Kidney (tissue), 14 donors: ENCODE measurements around the gene KRT5. TPM values are rescaled to one million over a fixed set of nuclear protein-coding genes. Genes with fewer than 3 reads are reported as not detected.
A peak's percentile ranks its signal among the peaks of the same experiment; 100 is the strongest.

Experiments used
- DNase-seq, 5 donors: peaks; one replicate each; pipeline ENCODE4 v3.0.0-alpha.2; 2013 to 2020
- FAIRE-seq: peaks from 2 replicates; lab custom pipeline; 2012; peaks lifted over from hg19 to GRCh38; lab: Jason Lieb, UNC
- H3K27ac ChIP-seq, 2 donors: one replicate each; pipeline ENCODE4 v1.7.0; 2013; ENCODE audit warnings: low read depth in 2 of 2, low read length in 2 of 2, inconsistent platforms in 1 of 2
- H3K27me3 ChIP-seq: one replicate; pipeline ENCODE4 v1.7.1; 2013; ENCODE audit warnings: low read length, inconsistent platforms; ENCODE audit not compliant: control insufficient read depth, insufficient read depth
- H3K36me3 ChIP-seq, 3 donors: one replicate each; pipeline versions ENCODE4 v1.7.0 to v1.7.1; 2013; ENCODE audit warnings: low read length in 3 of 3, control low read depth in 1 of 3, inconsistent platforms in 1 of 3; ENCODE audit not compliant: insufficient read depth in 3 of 3, control insufficient read depth in 2 of 3
- H3K4me1 ChIP-seq, 3 donors: one replicate each; pipeline versions ENCODE4 v1.7.0 to v1.7.1; 2013; ENCODE audit warnings: low read length in 3 of 3, inconsistent platforms in 1 of 3, low read depth in 1 of 3; ENCODE audit not compliant: control insufficient read depth in 2 of 3, insufficient read depth in 2 of 3
- H3K4me3 ChIP-seq, 3 donors: one replicate each; pipeline versions ENCODE4 v1.7.0 to v1.8.1; 2013; ENCODE audit warnings: low read length in 3 of 3, control low read depth in 1 of 3, inconsistent platforms in 1 of 3
- H3K9ac ChIP-seq, 3 donors: one replicate each; pipeline versions ENCODE4 v1.7.0 to v1.7.1; 2013; ENCODE audit warnings: low read length in 3 of 3, control low read depth in 1 of 3, inconsistent platforms in 1 of 3
- H3K9me3 ChIP-seq, 3 donors: one replicate each; pipeline versions ENCODE4 v1.7.0 to v1.7.1; 2013; ENCODE audit warnings: low read length in 3 of 3, control low read depth in 1 of 3, inconsistent platforms in 1 of 3; ENCODE audit not compliant: control insufficient read depth in 2 of 3, insufficient read depth in 1 of 3
- intact Hi-C: fragments of 100-400 bp; cut with DNase I; formaldehyde crosslinking; loops from one replicate; pipeline ENCODE4 v1.11.1; 2022
- polyA plus RNA-seq: library from polyadenylated mRNA; stranded (reverse); fragments of 350-450 nt; fragmentation: Illumina TruSeq; extraction: RNeasy Lipid Tissue Mini Kit (QIAGEN cat#74804); gene quantifications from one replicate; pipeline ENCODE4 v1.2.3, GENCODE V29; 2014; ENCODE audit warnings: low read depth, low replicate concordance; ENCODE audit not compliant: insufficient read depth
- total RNA-seq: library from RNA; stranded (reverse); fragmentation: NEBNext Ultra II Directional; extraction: Animal tissue kit (Norgen Biotek cat#: 25700); gene quantifications from one replicate; pipeline ENCODE4 v1.2.1, GENCODE V29; 2021
- TF ChIP-seq, protein P1 (sequence below): IDR thresholded peaks from 3 replicates; pipeline ENCODE4 v1.5.1; 2012; ENCODE audit warnings: mild to moderate bottlenecking, moderate library complexity, borderline replicate concordance; ENCODE audit not compliant: insufficient read depth; ENCODE audit errors: extremely low read depth
- donor health status: control.
- donor health status: control.
- donor health status: control.
- donor health status: control.
- donor health status: control.
- donor health status: DM: yes; HTN: yes; CAD: no.
- donor health status: Normal renal cell carcinoma (clear cell type).

Gene KRT5
- total and polyA plus RNA-seq, 2 donors from 2014 or later = 0.69 TPM; not detected in 1

DNA sequence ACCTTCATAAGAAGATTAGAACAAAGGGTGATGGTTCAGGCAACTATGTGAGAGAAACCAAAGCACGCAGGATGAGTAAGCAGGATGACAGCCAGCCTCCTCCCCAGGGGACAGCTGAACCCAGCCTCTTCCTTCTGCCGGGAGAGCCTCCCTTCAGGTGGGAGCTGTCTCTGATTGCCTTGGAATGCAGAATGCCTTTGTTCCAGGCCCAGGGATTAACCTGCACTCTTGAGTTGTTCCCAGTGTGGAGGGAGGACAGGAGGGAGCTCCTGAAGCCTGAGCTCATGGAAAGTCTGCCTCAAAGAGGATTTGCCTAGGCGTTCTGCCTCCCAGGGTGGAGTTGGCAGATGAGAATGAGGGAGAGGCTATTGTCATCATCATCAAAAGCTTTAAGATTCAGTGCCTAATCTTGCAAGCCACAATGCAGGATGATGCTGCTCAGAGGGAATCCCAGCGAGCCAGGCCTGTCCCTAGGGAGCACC is 23.6 kb downstream of the KRT5 start:
- no peak for DNase-seq
- Histone ChIP-seq H3K4me1 (no peaks in the 10 kb centered on the region), H3K36me3 (no peaks in the 10 kb centered on the region), H3K27ac (no peak overlapping the region), H3K27me3 (no peaks in the 10 kb centered on the region), H3K9ac (no peak overlapping the region), H3K4me3 (no peak overlapping the region), H3K9me3 (no peaks in the 10 kb centered on the region)
- TF ChIP-seq, protein P1, sequence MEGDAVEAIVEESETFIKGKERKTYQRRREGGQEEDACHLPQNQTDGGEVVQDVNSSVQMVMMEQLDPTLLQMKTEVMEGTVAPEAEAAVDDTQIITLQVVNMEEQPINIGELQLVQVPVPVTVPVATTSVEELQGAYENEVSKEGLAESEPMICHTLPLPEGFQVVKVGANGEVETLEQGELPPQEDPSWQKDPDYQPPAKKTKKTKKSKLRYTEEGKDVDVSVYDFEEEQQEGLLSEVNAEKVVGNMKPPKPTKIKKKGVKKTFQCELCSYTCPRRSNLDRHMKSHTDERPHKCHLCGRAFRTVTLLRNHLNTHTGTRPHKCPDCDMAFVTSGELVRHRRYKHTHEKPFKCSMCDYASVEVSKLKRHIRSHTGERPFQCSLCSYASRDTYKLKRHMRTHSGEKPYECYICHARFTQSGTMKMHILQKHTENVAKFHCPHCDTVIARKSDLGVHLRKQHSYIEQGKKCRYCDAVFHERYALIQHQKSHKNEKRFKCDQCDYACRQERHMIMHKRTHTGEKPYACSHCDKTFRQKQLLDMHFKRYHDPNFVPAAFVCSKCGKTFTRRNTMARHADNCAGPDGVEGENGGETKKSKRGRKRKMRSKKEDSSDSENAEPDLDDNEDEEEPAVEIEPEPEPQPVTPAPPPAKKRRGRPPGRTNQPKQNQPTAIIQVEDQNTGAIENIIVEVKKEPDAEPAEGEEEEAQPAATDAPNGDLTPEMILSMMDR = no peak
- intact Hi-C loops = no loop called here
- FAIRE-seq = no peak

DNA sequence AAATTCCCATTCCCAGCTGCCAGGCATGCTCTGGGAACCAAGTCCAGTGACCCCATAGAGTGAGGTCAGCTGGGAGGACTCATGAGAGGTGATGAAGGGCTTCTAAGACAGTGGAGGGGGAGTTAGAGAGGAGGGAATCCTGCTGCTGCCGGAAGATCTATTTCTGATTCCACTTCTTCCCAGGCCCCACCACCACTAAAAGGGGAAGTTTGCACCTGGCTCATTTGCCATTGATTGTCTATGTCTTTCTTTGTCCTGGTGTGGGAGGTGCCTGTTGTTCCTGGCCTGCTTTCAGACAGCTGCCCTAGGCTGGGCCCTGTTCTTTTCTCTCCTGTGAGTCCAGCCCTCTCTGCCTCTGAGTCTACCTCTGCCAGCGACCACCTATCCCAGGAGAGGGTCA is 24.1 kb downstream of the KRT5 start:
- peak in 2 of 5 donors; percentile 10 to 15 for DNase-seq
- no peaks in the 10 kb centered on the region for H3K9me3 ChIP-seq
- H3K27ac ChIP-seq = no peak overlapping the region
- H3K27me3 ChIP-seq = no peaks in the 10 kb centered on the region
- H3K9ac ChIP-seq = no peak overlapping the region
- H3K36me3 ChIP-seq = no peaks in the 10 kb centered on the region
- FAIRE-seq = no peak
- intact Hi-C loops = no loop called here
- H3K4me1 ChIP-seq = no peaks in the 10 kb centered on the region
- TF ChIP-seq, protein P1 = no peak
- no peak overlapping the region for H3K4me3 ChIP-seq

DNA sequence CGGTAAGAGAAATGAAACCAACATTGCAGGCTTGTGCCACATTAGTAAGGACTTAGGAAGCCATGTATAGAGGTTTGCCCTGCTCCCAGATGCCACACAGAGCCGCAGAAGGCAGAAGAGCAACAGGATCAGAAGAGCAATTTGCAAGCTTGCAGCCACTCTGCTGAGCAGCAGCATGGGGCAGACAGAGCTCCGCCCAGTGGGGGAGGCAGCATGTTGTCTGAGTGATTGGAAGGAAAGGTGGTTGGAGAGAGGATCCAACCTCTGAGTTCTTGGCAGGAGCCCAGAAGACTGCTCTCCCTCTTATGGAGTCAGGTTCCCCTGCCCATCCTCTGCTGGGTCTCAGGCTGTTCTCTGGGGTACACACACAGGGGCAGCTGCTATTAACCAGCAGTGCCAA is 24.8 kb downstream of the KRT5 start:
- no peak overlapping the region for H3K4me3 ChIP-seq
- H3K4me1 ChIP-seq = no peaks in the 10 kb centered on the region
- no peaks in the 10 kb centered on the region for H3K27me3 ChIP-seq
- DNase-seq = peak in 4 of 5 donors; percentile 35 to 67 (median 51)
- no peak for FAIRE-seq
- H3K9ac ChIP-seq = no peak overlapping the region
- H3K27ac ChIP-seq = no peak overlapping the region
- TF ChIP-seq, protein P1 = no peak
- H3K36me3 ChIP-seq = no peaks in the 10 kb centered on the region
- intact Hi-C loops = no loop called here
- no peaks in the 10 kb centered on the region for H3K9me3 ChIP-seq

DNA sequence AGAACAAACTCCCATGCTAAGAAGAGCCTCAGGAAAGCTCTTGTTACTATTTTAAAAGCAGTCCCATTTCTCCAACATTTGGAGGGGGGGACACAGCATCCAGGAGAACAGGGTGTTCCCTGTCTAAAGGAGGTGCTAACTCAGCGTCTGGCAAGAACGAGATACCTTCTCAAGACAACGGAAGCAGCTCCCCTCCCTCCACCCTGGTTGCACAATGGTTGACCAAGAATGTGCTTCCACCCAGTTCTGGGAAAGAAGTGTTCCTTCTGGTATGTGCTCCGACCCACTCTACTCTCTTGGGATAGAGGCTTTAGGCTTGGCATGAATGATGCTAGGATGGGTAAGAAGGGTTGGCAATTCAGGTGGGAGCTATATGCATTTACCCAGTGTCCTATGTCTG is 25.7 kb downstream of the KRT5 start:
- Histone ChIP-seq H3K9me3 (no peaks in the 10 kb centered on the region), H3K4me1 (no peaks in the 10 kb centered on the region), H3K27ac (no peak overlapping the region), H3K36me3 (no peaks in the 10 kb centered on the region), H3K27me3 (no peaks in the 10 kb centered on the region), H3K9ac (no peak overlapping the region), H3K4me3 (no peak overlapping the region)
- no peak for DNase-seq
- intact Hi-C loops = no loop called here
- no peak for FAIRE-seq
- TF ChIP-seq, protein P1 = no peak
